ACC112 (cell line): ENCODE results near the gene IL11RA.

Source experiments
- H2AFZ ChIP-seq: fragments of 200-600 bp; sonication (generic); one replicate; pipeline ENCODE4 v1.6.0; 2017; ENCODE audit warnings: antibody characterized with exemption, low read length; ENCODE audit not compliant: unreplicated experiment
- H3K27ac ChIP-seq: fragments of 200-600 bp; sonication (generic); 2 replicates; pipeline ENCODE4 v1.5.1; 2014; ENCODE audit warnings: low read depth, mild to moderate bottlenecking, antibody characterized with exemption, low read length, moderate library complexity
- H3K27me3 ChIP-seq: fragments of 200-600 bp; sonication (generic); 2 replicates; pipeline ENCODE4 v1.6.1; 2014; ENCODE audit warnings: mild to moderate bottlenecking, antibody characterized with exemption, low read length, moderate library complexity, mixed read lengths; ENCODE audit not compliant: insufficient read depth
- H3K36me3 ChIP-seq: fragments of 200-600 bp; sonication (generic); 2 replicates; pipeline ENCODE4 v1.6.1; 2016; ENCODE audit warnings: mild to moderate bottlenecking, antibody characterized with exemption, low read length, moderate library complexity, mixed read lengths; ENCODE audit not compliant: insufficient read depth
- H3K4me1 ChIP-seq: fragments of 200-600 bp; sonication (generic); one replicate; pipeline ENCODE4 v1.6.1; 2016; ENCODE audit warnings: low read length, mixed read lengths; ENCODE audit not compliant: insufficient read depth, unreplicated experiment, control insufficient read depth
- H3K4me3 ChIP-seq: fragments of 200-600 bp; sonication (generic); 2 replicates; pipeline ENCODE4 v1.5.1; 2014; ENCODE audit warnings: mild to moderate bottlenecking, low read depth, low read length
- H3K79me2 ChIP-seq: fragments of 200-600 bp; sonication (generic); one replicate; pipeline ENCODE4 v1.6.0; 2016; ENCODE audit warnings: low read length; ENCODE audit not compliant: control insufficient read depth, unreplicated experiment, insufficient read depth

The IL11RA gene

DNA sequence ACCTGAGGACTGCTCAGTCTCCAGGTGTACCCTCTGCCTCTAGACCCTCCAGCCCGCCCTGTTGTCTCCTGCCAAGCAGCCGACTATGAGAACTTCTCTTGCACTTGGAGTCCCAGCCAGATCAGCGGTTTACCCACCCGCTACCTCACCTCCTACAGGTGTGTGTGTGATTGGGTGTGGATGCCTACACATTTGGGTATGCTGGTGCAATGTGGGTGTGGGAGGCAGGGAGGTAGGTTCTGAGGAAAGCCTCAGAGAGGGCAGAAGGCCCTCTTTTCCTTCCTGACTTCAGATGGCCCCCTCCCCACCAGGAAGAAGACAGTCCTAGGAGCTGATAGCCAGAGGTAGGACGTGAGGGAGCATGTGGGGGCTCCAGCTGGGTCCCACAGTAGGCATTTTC is 5.0 kb downstream of the IL11RA start:
- H3K79me2 ChIP-seq: no peaks in the 10 kb centered on the region
- H3K27ac ChIP-seq: no peak overlapping the region
- peaks cover 22% of the 10 kb centered on the region for H3K4me1 ChIP-seq
- H3K27me3 ChIP-seq: no peaks in the 10 kb centered on the region
- H2AFZ ChIP-seq: no peak overlapping the region
- no peak overlapping the region for H3K4me3 ChIP-seq
- H3K36me3 ChIP-seq: no peaks in the 10 kb centered on the region

DNA sequence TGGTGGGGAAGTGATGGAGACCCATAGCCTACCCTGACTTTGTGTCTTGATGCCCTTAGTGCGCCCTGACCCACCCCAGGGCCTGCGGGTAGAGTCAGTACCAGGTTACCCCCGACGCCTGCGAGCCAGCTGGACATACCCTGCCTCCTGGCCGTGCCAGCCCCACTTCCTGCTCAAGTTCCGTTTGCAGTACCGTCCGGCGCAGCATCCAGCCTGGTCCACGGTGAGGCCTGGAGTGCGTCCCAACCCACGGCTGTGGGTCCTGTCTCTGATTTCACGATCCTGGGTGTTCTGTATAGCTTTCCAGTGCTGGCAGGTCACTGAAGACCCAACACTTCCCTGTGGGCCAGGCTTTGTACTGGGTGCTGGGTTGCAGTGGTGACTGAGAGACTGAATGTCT is 6.5 kb downstream of the IL11RA start:
- peaks cover 7% of the 10 kb centered on the region for H3K4me1 ChIP-seq

DNA sequence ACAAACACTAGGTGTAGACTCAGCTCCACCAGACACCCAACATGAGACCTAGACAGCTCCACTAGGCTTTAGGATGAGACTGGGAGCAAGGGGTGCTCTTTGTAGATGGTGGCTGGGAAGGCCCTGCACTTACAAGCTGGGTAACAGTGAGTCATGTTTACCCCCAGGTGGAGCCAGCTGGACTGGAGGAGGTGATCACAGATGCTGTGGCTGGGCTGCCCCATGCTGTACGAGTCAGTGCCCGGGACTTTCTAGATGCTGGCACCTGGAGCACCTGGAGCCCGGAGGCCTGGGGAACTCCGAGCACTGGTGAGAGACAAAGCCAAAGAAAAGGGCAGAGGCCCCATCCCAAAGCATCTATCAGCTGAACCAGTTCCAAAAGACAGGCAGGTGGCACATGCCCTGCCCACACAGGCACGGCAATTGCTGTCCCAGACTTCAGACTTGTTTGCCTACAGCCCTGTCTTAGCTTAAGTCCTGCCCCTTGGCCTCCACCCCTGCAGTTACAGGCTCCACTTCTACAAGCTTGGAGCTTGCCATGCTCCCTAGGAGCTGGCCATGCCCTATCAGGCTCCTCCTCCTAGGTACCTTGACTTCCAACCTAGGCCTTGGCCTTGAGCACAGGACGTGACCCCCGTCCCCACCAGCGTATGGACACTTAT is 7.7 kb downstream of the IL11RA start:
- Histone ChIP-seq H3K4me3 (no peak overlapping the region), H3K36me3 (no peaks in the 10 kb centered on the region), H3K27me3 (no peaks in the 10 kb centered on the region), H3K79me2 (no peaks in the 10 kb centered on the region), H2AFZ (no peak overlapping the region), H3K27ac (no peak overlapping the region), H3K4me1 (no peaks in the 10 kb centered on the region)

More for the DNA sequence above, 6.5 kb downstream of the IL11RA start:
- no peaks in the 10 kb centered on the region for H3K36me3 ChIP-seq
- no peak overlapping the region for H3K4me3 ChIP-seq
- no peak overlapping the region for H2AFZ ChIP-seq
- H3K79me2 ChIP-seq: no peaks in the 10 kb centered on the region
- no peak overlapping the region for H3K27ac ChIP-seq
- H3K27me3 ChIP-seq: no peaks in the 10 kb centered on the region

DNA sequence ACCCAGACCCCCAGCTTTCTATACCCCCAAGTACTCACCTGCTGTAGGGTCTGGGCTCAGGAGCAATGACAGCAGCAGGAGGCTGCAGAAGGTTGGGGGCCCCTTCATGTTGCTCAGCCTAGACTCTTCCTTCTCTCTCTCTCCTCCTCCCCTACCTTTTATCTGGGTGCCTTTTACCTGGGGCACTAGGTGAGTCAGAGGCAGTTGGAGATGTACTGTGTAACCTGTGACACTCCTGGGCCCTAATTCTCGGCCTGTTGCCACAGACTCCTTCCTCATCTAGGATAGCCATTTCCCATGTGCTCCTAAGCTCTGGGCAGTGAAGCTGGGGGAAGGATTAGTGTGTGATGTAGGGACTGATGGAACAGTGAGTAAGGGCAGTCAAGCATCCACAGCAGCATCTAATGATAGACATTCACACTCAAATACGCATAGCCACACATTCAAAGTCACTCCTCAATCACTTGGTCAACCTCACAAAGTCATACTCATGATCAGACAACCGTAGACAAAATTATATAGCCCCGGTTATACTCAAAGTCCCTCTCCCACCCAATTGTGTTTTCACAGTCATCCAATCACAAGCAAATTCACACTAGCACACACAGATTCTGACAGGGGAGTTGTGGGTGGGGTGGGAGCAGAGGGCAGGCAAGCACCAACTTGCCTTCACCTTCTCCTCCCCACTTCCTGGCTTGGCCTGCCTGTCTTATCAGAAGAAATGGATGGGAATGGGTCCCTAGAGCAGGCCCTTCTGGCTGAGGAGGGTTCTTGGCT is 10.7 kb downstream of the IL11RA start, which contains the start of gene CCL27:
CCL27 (minus strand) TSS at position 132 of the 777 bp plus-strand sequence; CDS start at position 108, 24 bp downstream.
- Histone ChIP-seq H3K4me1 (peaks cover 6% of the 10 kb centered on the region), H3K36me3 (peaks cover 3% of the 10 kb centered on the region; the same call in 1 of the 2 replicates), H3K79me2 (peaks cover 15% of the 10 kb centered on the region), H3K27me3 (no peaks in the 10 kb centered on the region), H3K4me3 (no peak within 1 kb of the TSS), H3K27ac (no peak within 1 kb of the TSS), H2AFZ (no peak within 1 kb of the TSS)

DNA sequence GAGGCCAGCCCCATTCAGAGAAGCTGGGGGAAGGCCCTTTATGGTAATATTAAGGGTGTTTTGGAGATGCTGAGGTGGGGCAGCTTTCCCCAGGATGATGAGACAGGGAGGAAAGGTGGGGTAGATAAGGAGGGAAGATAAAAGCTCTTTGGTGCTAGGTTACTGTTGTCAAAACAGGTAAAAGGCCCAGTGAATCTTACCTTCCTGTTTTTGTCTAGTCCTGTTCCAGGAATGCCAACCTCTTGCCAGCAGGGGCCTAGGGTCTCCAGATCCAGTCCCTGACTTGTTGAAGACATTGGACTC is 11.3 kb downstream of the IL11RA start:
- Histone ChIP-seq H3K4me1 (peaks cover 6% of the 10 kb centered on the region), H3K79me2 (peaks cover 19% of the 10 kb centered on the region), H2AFZ (no peak overlapping the region), H3K4me3 (no peak overlapping the region), H3K36me3 (peaks cover 8% of the 10 kb centered on the region; the same call in 1 of the 2 replicates), H3K27ac (no peak overlapping the region), H3K27me3 (no peaks in the 10 kb centered on the region)

DNA sequence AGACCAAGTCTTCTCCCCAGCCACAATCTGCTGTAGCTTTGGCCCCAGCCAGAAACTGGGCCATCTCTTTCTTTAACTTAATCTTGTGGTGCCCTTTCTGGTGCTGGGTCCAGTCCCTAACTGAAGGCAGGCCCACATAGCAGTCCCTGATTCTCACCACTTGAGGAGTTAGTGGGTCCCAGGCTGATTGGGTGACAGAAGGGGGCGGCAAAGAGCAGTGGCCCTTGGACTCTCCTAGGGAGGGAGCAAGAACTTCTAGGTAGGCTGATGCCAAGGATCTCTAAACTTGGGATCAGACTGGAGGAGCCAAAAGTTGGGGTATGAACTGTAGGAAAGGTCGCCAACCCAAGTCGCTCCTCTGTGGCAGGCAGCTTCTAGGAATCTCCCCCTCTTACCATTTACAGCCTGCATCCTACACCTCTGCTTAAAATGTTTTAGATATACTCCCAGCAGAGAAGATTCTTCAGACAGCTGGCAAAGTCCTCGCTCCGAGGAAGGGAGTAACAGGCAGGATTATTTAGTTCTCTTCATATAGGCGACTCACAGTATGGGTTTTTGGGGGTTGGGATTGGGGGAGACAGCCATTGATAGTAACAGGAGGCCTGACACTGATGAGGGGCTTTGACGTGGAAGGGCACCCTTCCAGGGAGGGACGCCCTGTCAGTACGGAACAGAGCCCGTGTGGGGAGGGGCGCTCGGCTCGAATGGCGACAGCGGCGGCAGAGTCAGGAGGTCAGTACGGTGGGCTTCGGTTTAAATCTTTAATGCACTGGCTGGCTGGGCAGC is 12.5 kb downstream of the IL11RA start:
- Histone ChIP-seq H2AFZ (peak overlapping the region; percentile 63), H3K4me1 (peaks cover 6% of the 10 kb centered on the region), H3K4me3 (peak overlapping the region; percentile 95), H3K27ac (peak overlapping the region; percentile 36; the same call in 1 of the 2 replicates), H3K79me2 (peaks cover 21% of the 10 kb centered on the region), H3K27me3 (no peaks in the 10 kb centered on the region), H3K36me3 (peaks cover 18% of the 10 kb centered on the region)

DNA sequence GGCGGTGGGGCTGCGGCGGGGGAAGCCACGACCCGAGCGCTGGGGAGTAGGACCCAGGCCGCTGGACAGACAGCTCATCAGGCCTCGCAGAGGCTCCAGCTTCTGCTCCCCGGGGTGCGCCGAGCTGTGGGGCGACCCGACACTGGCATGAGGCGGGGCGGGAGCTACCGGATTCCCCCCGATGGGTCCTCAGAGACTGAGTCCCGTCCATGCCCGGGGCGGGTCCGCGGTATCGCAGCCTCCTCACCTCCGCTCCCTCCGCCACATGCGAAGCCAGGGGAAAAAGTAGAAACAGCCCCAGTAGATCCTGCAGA is 13.0 kb downstream of the IL11RA start:
- peaks cover 21% of the 10 kb centered on the region for H3K79me2 ChIP-seq
- H3K27me3 ChIP-seq: no peaks in the 10 kb centered on the region
- peak overlapping the region; percentile 63 for H2AFZ ChIP-seq
- H3K4me3 ChIP-seq: peak overlapping the region; percentile 95
- H3K36me3 ChIP-seq: peaks cover 20% of the 10 kb centered on the region
- H3K4me1 ChIP-seq: peaks cover 6% of the 10 kb centered on the region
- H3K27ac ChIP-seq: peak overlapping the region; percentile 36; the same call in 1 of the 2 replicates

DNA sequence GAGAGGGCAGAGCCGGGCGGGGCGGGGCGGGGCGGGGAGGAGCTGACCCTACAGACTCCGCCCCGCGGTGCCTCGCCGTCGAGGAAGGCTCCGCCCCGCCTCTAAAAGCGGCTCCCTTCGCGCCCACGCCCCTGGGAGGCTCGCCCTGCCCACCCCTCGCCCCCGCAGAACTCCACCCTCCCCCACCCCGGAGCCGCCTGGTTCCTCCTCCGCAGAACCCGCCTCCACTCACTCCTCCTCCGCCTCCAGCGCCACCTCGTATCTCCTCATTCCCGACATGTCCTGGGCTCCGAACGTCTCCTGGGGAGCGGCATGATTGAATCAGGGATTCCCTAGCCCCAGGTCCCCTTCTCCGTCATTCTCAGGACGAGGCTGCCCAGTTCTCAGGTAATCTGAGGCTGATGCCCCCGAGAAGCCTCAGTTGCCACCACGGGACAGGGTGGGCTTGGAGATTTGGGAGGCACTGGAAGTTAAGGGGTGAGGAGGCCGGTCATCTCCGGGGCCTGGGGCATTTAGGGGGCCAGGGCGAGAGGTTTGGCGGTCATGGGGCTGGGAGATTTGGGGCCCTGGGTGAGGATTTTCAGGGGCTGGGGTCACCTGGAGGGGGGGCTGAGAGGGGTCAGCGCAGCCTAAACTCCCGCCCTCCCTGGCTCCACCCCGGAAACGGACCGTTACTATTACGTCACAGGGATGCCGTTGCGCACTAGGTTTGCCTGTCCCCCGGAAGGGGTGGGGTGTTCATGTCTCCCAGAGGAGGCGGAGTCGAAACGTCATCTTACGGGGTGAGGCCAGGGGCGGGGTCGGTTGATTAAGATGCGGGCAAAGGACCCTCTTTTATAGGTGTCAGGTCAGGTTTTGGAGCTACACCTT is 13.6 kb downstream of the IL11RA start:
- Histone ChIP-seq H3K27ac (peak overlapping the region; percentile 93), H3K79me2 (peaks cover 21% of the 10 kb centered on the region), H3K4me3 (peak overlapping the region; percentile 95), H2AFZ (peak overlapping the region; percentile 86), H3K4me1 (peaks cover 6% of the 10 kb centered on the region), H3K36me3 (peaks cover 20% of the 10 kb centered on the region), H3K27me3 (no peaks in the 10 kb centered on the region)

DNA sequence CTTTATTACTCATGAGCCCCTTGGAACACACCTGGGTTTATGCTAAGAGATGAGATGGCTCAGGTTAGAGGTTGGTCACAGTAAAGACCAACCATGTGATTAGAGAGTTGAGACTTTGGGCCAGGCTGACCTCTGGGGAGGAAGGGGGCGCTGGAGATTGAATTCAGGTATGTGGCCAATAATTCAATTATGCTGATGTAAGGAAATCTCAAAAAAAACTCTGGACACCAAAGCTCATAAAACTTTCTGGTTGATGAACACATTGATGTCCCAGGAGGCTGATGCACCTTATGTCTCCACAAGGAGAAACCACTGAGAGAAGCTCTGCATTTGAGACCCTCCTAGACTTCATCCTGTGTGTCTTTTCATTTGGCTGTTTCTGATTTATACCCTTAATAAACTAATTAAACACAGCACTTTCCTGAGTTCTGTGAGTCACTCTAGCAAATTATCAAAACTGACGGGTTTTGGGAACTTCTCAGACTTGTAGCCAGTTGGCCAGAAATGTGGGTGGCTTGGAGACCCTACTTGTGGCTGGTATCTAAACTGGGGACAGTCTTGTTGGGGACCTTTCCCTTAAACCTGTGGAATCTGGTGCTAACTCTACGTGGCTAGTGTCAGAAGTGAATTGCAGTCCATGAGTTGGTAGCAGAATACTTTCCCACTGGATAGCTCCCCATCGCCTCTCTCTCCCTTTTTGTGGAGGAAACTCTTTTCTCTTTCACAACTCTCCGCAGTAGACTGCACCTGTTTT is 18.0 kb downstream of the IL11RA start:
- no peak overlapping the region for H3K27ac ChIP-seq
- H3K27me3 ChIP-seq: no peaks in the 10 kb centered on the region
- H3K4me3 ChIP-seq: no peak overlapping the region
- H3K79me2 ChIP-seq: peaks cover 21% of the 10 kb centered on the region
- no peak overlapping the region for H2AFZ ChIP-seq
- H3K4me1 ChIP-seq: peaks cover 6% of the 10 kb centered on the region
- H3K36me3 ChIP-seq: peaks cover 20% of the 10 kb centered on the region
